ENCODE data around the gene COG4.

DNA sequence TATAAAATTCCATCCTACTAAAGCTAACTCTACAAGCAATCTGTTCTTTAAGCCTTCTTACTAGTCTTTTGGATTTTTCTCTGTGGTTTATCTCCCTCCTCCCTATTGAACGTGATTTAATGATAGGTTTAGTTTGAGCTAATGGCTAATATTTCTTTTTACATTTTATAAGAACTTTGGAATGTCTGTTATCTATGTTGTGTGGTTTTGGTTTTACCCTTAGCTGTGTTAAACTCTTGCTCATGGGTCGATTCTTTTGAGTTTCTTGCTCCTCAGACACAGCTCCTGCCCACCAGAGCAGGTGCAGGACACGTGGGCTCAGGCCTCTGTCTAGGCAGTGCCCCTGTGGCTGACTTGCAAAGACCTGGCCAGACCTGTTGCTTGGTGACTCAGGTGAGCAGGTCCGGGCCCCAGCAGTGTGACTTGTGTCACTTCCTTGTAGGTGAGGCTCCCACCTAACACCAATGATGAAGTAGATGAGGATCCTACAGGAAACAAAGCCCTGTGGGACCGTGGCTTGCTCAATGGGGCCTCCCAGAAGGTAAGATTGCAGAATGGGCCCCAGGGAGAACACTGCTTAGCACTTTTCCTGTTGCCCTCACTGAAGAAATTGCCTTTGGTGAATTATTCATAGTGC, 45.4 kb upstream of the COG4 start:
- TF ChIP-seq CTCF (IDR thresholded peaks at IDR 0.05), result no peak
- TF ChIP-seq POLR2A (IDR thresholded peaks at IDR 0.05), result no peak
